Endothelial cell of umbilical vein (primary cell): ENCODE results near the gene ESPNL. TPM values are rescaled to one million over a fixed set of nuclear protein-coding genes. Genes with fewer than 3 reads are reported as not detected.

Experiments
- BruUV-seq: library from RNA; stranded (reverse); fragments of 400-500 nt; replicated peaks from 2 replicates; lab custom pipeline; 2021; lab: Mats Ljungman, UMichigan
- CTCF ChIA-PET: fragments of 300-600, 350-600 bp; sonication (Branson Sonifier 250); formaldehyde crosslinking; loops from one replicate; lab custom pipeline; 2021; ENCODE audit warnings: antibody characterized with exemption, inconsistent platforms; lab: Charles Lee
- POLR2A ChIA-PET: fragments of 300-600, 350-600 bp; sonication (Branson Sonifier 250); formaldehyde crosslinking; loops from one replicate; lab custom pipeline; 2021; ENCODE audit warnings: antibody characterized with exemption, inconsistent platforms; lab: Charles Lee
- DNase-seq: peaks from one replicate; pipeline ENCODE4 v3.0.0-alpha.2; 2011; ENCODE audit warnings: low read depth, low spot score
- FAIRE-seq: peaks from 2 replicates; lab custom pipeline; 2011; peaks lifted over from hg19 to GRCh38; lab: Jason Lieb, UNC
- H2AFZ ChIP-seq: 2 replicates; pipeline ENCODE4 v1.6.0; 2012; ENCODE audit warnings: low read depth, low read length, control low read depth, inconsistent platforms
- H3K27ac ChIP-seq: 2 replicates; pipeline ENCODE4 v1.5.1; 2011; ENCODE audit warnings: low read depth, mild to moderate bottlenecking, control low read depth, low read length, moderate library complexity; ENCODE audit not compliant: insufficient read depth
- H3K27me3 ChIP-seq, 2 experiments: 2 replicates each; pipeline versions ENCODE4 v1.6.0 to v1.6.1; 2011; ENCODE audit warnings: low read length in 2 of 2, mixed read lengths in 1 of 2; ENCODE audit not compliant: control insufficient read depth in 2 of 2, insufficient read depth in 2 of 2
- H3K36me3 ChIP-seq, 2 experiments: 2 replicates in 1 of 2; 3 replicates in 1 of 2; pipeline ENCODE4 v1.5.1; 2011; ENCODE audit warnings: low read length in 2 of 2, mild to moderate bottlenecking in 1 of 2, moderate library complexity in 1 of 2; ENCODE audit not compliant: control insufficient read depth in 2 of 2, insufficient read depth in 2 of 2; ENCODE audit errors: extremely low read depth in 1 of 2
- H3K4me1 ChIP-seq: 3 replicates; pipeline ENCODE4 v1.5.1; 2011; ENCODE audit warnings: mild to moderate bottlenecking, low read length; ENCODE audit not compliant: control insufficient read depth, insufficient read depth; ENCODE audit errors: extremely low read depth
- H3K4me2 ChIP-seq: 2 replicates; pipeline ENCODE4 v1.6.1; 2011; ENCODE audit warnings: low read length, control low read depth, mixed read lengths; ENCODE audit not compliant: insufficient read depth
- H3K4me3 ChIP-seq, 3 experiments: fragments of 200-600 bp in 1 of 3; sonication (generic), shearing (Covaris generic) in 1 of 3; replicated peaks in 1 of 3; 2 replicates each; pipeline ENCODE4 v1.5.1; 2011 to 2016; ENCODE audit warnings: control low read depth in 3 of 3, low read length in 3 of 3, mild to moderate bottlenecking in 2 of 3, inconsistent platforms in 1 of 3, low read depth in 1 of 3, moderate library complexity in 1 of 3; ENCODE audit not compliant: insufficient read depth in 1 of 3
- H3K79me2 ChIP-seq: 2 replicates; pipeline ENCODE4 v1.6.0; 2012; ENCODE audit warnings: low read length, inconsistent platforms; ENCODE audit not compliant: control insufficient read depth, insufficient read depth
- H3K9ac ChIP-seq: replicated peaks from 2 replicates; pipeline ENCODE3; 2011; ENCODE audit warnings: low read length, control low read depth; ENCODE audit not compliant: insufficient read depth; ENCODE audit errors: extremely low read depth
- H3K9me1 ChIP-seq: replicated peaks from 3 replicates; pipeline ENCODE4 v1.6.0; 2011; ENCODE audit warnings: mild to moderate bottlenecking, low read length; ENCODE audit not compliant: control insufficient read depth, insufficient read depth; ENCODE audit errors: extremely low read depth
- H3K9me3 ChIP-seq: replicated peaks from 2 replicates; pipeline ENCODE4 v1.5.1; 2012; ENCODE audit warnings: low read length, inconsistent platforms; ENCODE audit not compliant: control insufficient read depth, insufficient read depth
- H4K20me1 ChIP-seq: replicated peaks from 2 replicates; pipeline ENCODE3; 2011; ENCODE audit warnings: mild to moderate bottlenecking, low read length; ENCODE audit not compliant: control insufficient read depth, insufficient read depth; ENCODE audit errors: extremely low read depth
- CTCF ChIP-seq, 2 donors: IDR thresholded peaks; 1 replicate in 1 of 2; 2 replicates in 1 of 2; pipeline ENCODE4 v1.5.1; 2011; ENCODE audit warnings: low read length in 2 of 2, mild to moderate bottlenecking in 2 of 2, moderate library complexity in 2 of 2, control low read depth in 1 of 2, inconsistent platforms in 1 of 2, low read depth in 1 of 2; ENCODE audit not compliant: insufficient read depth in 1 of 2; ENCODE audit errors: extremely low read depth in 1 of 2
- EZH2 ChIP-seq: IDR thresholded peaks from 2 replicates; pipeline ENCODE4 v1.6.1; 2012; ENCODE audit warnings: borderline replicate concordance, low read depth, mild to moderate bottlenecking, moderate library complexity, low read length, inconsistent platforms; ENCODE audit not compliant: severe bottlenecking
- MAX ChIP-seq: IDR thresholded peaks from 2 replicates; pipeline ENCODE4 v1.6.1; 2011; ENCODE audit not compliant: insufficient read depth, insufficient read length
- MYC ChIP-seq: IDR thresholded peaks from one replicate; pipeline ENCODE4 v1.6.1; 2011; ENCODE audit warnings: mild to moderate bottlenecking, low read depth, low read length
- POLR2A ChIP-seq: IDR thresholded peaks from 2 replicates; pipeline ENCODE4 v1.6.1; 2012; ENCODE audit warnings: low read depth, mild to moderate bottlenecking, control low read depth, low read length
- dilution Hi-C: fragments of 300-500 bp; cut with MboI; formaldehyde crosslinking; loops from one replicate; pipeline ENCODE4 v1.15.0; 2019; ENCODE audit warnings: low sequenced_read_pairs; ENCODE audit not compliant: extremely low pct_ligation_motif_present
- intact Hi-C: fragments of 100-400 bp; cut with micrococcal nuclease; formaldehyde crosslinking; loops from one replicate; pipeline ENCODE4 v1.10.0; 2022
- polyA plus RNA-seq, 4 experiments: library from polyadenylated mRNA; depleted of rRNA in 3 of 4; stranded (reverse) in 3 of 4; unstranded in 1 of 4; fragments of >200 nt; gene quantifications; 2 replicates each; pipeline versions ENCODE4 v1.2.1 to v1.2.3, GENCODE V29; 2011 to 2012; ENCODE audit warnings: missing spikeins in 1 of 4
- total RNA-seq: library from RNA; stranded (reverse); gene quantifications from 2 replicates; pipeline ENCODE4 v1.2.3, GENCODE V29; 2021

Gene ESPNL
- total and polyA plus RNA-seq, 2 donors (not counting 3 experiments of a cell fraction or from before 2014, with no cell fraction given): not detected

- no peaks in the 10 kb centered on the region for H3K9me1 ChIP-seq
- DNase-seq: peak; percentile 30
- peak overlapping the region; percentile 50 for H3K27ac ChIP-seq
- intact Hi-C loops: loop anchor here (1.0 to 10.0 kb wide), 3 partner anchors 138 to 204 kb away; partner anchors contain the start of gene RAMP1
- peak overlapping the region; percentile 74 for H3K9ac ChIP-seq
- peak overlapping the region; percentile 84 for H3K4me2 ChIP-seq
- H3K9me3 ChIP-seq: no peaks in the 10 kb centered on the region
- peaks cover 10% of the 10 kb centered on the region for H3K4me1 ChIP-seq
- dilution Hi-C loops: no loop called here
- H3K36me3 ChIP-seq: peaks cover 3 to 6% of the 10 kb centered on the region in 2 experiments
- no peaks in the 10 kb centered on the region for H4K20me1 ChIP-seq
- H3K4me3 ChIP-seq: peak overlapping the region; percentile 72 to 87 (median 77)
- ChIA-PET CTCF (interaction anchor here (1.0 to 2.7 kb wide), 3 partner anchors 138 to 203 kb away, joined by 5 to 7 read pairs (median 7); no protein-coding TSS in a partner anchor), POLR2A (interaction anchor here (0.6 to 0.8 kb wide), 2 partner anchors 11 to 586 kb away, joined by 3 read pairs; no protein-coding TSS in a partner anchor)
- peak overlapping the region; percentile 91 for H2AFZ ChIP-seq
- peak; percentile 45 for TF ChIP-seq MYC
- no peak for TF ChIP-seq CTCF (IDR thresholded peaks at IDR 0.05; ENCODE audit: extremely low read depth in 1 of 2, insufficient read depth in 1 of 2, low read depth in 1 of 2, low read length in 2 of 2)
- TF ChIP-seq POLR2A: no peak
- peak; percentile 86 for TF ChIP-seq MAX
- no peak for TF ChIP-seq EZH2
- peaks cover 7% of the 10 kb centered on the region for H3K79me2 ChIP-seq
- BruUV-seq: TSS peak; percentile 28
- peak; percentile 53 for FAIRE-seq
- no peaks in the 10 kb centered on the region for H3K27me3 ChIP-seq
Observed at GRCh38 chr2:238061315-238062202, 38.6 kb upstream of the ESPNL start.
